NT2/D1 (cell line): Measurements from ENCODE around the gene RCSD1.

Experiments used
- YY1 ChIP-seq: IDR thresholded peaks from 2 replicates; pipeline ENCODE4 v1.6.1; 2011; ENCODE audit not compliant: insufficient read length, insufficient read depth
- ZNF274 ChIP-seq: IDR thresholded peaks from 2 replicates; pipeline ENCODE4 v1.6.1; 2011; ENCODE audit warnings: mild to moderate bottlenecking, low read depth, low read length

DNA sequence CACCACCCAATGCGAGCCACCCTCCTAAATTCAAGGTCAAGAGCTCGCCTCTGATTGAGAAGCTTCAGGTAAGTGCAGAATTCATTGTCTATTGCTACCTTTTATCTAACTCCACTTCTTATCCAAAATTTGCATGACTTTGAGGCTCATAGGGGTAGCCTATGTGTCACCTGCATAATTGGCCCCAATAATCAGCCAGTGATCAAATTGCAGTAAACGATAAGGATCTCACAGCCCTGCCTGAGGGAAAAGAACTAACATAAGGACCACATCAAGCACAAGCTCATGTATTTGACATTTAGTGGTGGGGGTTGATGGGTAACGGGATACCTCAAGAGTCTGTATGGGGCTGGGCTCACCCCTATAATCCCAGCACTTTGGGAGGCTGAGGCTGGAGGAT lies 60.0 kb downstream of the RCSD1 start:
- no peak for TF ChIP-seq YY1
- no peak for TF ChIP-seq ZNF274
